ENCODE results near the gene MRTFB. TPM values are rescaled to one million over a fixed set of nuclear protein-coding genes. Genes with fewer than 3 reads are reported as not detected.
A peak's percentile ranks its signal among the peaks of the same experiment; 100 is the strongest.

Gene MRTFB
- total and polyA plus RNA-seq, 2 of the 13 experiments (the other 11 are each of a cell fraction or from before 2014, with no cell fraction given), result 11.4 to 14.0 TPM

DNA sequence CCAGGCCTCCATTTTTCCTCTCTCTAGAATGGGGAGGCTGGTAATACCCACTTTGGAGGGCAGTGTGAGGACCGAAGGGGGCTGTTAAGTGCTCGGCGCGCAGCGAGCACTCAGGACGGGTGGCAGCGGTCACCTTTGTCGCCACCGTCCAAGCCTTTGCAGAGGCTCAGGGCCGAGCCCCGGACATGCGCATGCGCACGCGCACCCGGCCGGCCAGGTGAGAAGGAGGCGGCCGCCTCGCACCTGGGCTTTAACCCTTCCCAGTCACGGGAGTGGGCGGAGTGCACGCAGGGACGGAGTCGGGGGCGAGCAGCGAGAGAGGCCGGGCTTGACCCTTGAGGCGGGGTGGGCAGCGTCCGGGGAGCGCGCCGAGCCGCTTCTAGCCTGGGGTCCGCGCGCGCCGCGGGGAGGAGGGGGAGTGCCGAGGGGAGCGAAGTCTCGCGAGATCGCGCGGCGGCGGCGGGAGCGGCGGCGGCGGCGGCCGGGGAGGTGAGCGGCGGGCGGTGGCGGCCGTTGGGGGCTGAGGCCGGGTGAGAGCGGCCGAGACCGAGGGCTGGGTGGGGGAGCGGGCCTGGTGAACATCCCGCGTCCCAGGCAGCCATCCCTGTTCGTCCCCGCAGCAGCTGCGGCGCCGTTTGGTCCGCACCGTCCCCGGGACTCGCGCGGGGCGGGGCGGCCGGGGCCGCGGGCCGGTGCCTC is at the start of gene MRTFB (continued):
- TF ChIP-seq ZNF512B (CRISPR knock-in tag; IDR thresholded peaks at IDR 0.05; ENCODE audit: borderline replicate concordance) (peak; percentile 98; the same call in 1 of the 2 replicates), EED (CRISPR knock-in tag; IDR thresholded peaks at IDR 0.05) (no peak; the same call in 1 of the 2 replicates), HIVEP1 (CRISPR knock-in tag; IDR thresholded peaks at IDR 0.05) (peak; percentile 85), NFE2L1 (CRISPR knock-in tag; IDR thresholded peaks at IDR 0.05; ENCODE audit: borderline replicate concordance) (0 out of 2 replicates have a peak, but pooled peaks have one; percentile 79), IKZF4 (CRISPR knock-in tag; IDR thresholded peaks at IDR 0.05; ENCODE audit: borderline replicate concordance, low read depth, not compliant biosample characterization) (peak; percentile 98), ZFP36 (IDR thresholded peaks at IDR 0.05; ENCODE audit: borderline replicate concordance, low read depth, low read length, partially characterized antibody) (no peak), FIP1L1 (IDR thresholded peaks at IDR 0.05; ENCODE audit: borderline replicate concordance, insufficient read depth, low read depth, low read length) (no peak), ZNF816 (CRISPR knock-in tag; IDR thresholded peaks at IDR 0.05; ENCODE audit: borderline replicate concordance) (peak; percentile 83; the same call in 1 of the 2 replicates), ZNF629 (CRISPR knock-in tag; conservative IDR thresholded peaks at IDR 0.05) (peak; percentile 84), ZSCAN21 (CRISPR knock-in tag; IDR thresholded peaks at IDR 0.05; ENCODE audit: borderline replicate concordance) (peak; percentile 76; the same call in 1 of the 2 replicates), ZNF839 (CRISPR knock-in tag; IDR thresholded peaks at IDR 0.05; ENCODE audit: borderline replicate concordance) (peak; percentile 88; the same call in 1 of the 2 replicates), GATAD2A (CRISPR knock-in tag; IDR thresholded peaks at IDR 0.05) (peak; percentile 65; the same call in 1 of the 2 replicates), ZBTB38 (CRISPR knock-in tag; IDR thresholded peaks at IDR 0.05) (peak; percentile 81; the same call in 1 of the 2 replicates)
- TF ChIP-seq, protein P1, sequence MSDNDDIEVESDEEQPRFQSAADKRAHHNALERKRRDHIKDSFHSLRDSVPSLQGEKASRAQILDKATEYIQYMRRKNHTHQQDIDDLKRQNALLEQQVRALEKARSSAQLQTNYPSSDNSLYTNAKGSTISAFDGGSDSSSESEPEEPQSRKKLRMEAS (IDR thresholded peaks at IDR 0.05), result peak; percentile 95
- TF ChIP-seq, protein P2, sequence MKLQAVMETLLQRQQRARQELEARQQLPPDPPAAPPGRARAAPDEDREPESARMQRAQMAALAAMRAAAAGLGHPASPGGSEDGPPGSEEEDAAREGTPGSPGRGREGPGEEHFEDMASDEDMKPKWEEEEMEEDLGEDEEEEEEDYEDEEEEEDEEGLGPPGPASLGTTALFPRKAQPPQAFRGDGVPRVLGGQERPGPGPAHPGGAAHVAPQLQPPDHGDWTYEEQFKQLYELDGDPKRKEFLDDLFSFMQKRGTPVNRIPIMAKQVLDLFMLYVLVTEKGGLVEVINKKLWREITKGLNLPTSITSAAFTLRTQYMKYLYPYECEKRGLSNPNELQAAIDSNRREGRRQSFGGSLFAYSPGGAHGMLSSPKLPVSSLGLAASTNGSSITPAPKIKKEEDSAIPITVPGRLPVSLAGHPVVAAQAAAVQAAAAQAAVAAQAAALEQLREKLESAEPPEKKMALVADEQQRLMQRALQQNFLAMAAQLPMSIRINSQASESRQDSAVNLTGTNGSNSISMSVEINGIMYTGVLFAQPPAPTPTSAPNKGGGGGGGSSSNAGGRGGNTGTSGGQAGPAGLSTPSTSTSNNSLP (IDR thresholded peaks at IDR 0.05; ENCODE audit: low read depth, low read length), result no peak
- TF ChIP-seq, protein P3, sequence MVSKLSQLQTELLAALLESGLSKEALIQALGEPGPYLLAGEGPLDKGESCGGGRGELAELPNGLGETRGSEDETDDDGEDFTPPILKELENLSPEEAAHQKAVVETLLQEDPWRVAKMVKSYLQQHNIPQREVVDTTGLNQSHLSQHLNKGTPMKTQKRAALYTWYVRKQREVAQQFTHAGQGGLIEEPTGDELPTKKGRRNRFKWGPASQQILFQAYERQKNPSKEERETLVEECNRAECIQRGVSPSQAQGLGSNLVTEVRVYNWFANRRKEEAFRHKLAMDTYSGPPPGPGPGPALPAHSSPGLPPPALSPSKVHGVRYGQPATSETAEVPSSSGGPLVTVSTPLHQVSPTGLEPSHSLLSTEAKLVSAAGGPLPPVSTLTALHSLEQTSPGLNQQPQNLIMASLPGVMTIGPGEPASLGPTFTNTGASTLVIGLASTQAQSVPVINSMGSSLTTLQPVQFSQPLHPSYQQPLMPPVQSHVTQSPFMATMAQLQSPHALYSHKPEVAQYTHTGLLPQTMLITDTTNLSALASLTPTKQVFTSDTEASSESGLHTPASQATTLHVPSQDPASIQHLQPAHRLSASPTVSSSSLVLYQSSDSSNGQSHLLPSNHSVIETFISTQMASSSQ (IDR thresholded peaks at IDR 0.05; ENCODE audit: low read depth), result no peak
- TF ChIP-seq, protein P3 (CRISPR knock-in tag; IDR thresholded peaks at IDR 0.05; ENCODE audit: borderline replicate concordance), result peak; percentile 75; the same call in 1 of the 2 replicates
- TF ChIP-seq, protein P4, sequence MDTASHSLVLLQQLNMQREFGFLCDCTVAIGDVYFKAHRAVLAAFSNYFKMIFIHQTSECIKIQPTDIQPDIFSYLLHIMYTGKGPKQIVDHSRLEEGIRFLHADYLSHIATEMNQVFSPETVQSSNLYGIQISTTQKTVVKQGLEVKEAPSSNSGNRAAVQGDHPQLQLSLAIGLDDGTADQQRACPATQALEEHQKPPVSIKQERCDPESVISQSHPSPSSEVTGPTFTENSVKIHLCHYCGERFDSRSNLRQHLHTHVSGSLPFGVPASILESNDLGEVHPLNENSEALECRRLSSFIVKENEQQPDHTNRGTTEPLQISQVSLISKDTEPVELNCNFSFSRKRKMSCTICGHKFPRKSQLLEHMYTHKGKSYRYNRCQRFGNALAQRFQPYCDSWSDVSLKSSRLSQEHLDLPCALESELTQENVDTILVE (CRISPR knock-in tag; IDR thresholded peaks at IDR 0.05), result no peak; the same call in 1 of the 2 replicates

Measured in HepG2 (cell line).